ENCODE measurements around the gene PLEKHA1.

The PLEKHA1 gene

GRCh38 chr10:122354383-122354782, 20.1 kb upstream of the PLEKHA1 start:
- Histone ChIP-seq H3K4me1 (no peaks in the 10 kb centered on the region), H3K27me3 (no peaks in the 10 kb centered on the region), H3K36me3 (no peaks in the 10 kb centered on the region), H3K27ac (no peak overlapping the region), H3K9me3 (peaks cover 0 to 8% (median 4%) of the 10 kb centered on the region in 3 donors), H3K4me3 (no peak overlapping the region)
- intact Hi-C loops (cut with DNase I; ENCODE audit: low total_unique reads), result loop anchor here (5.0 kb wide), 1 partner anchor 198 kb away; no protein-coding TSS in a partner anchor
- DNase-seq, result no peak
- no peak for TF ChIP-seq CTCF (IDR thresholded peaks at IDR 0.05)

- no peak overlapping the region for H3K27ac ChIP-seq
- no peak for DNase-seq
- H3K9me3 ChIP-seq, result peaks cover 0 to 8% (median 4%) of the 10 kb centered on the region in 3 donors
- no peak overlapping the region for H3K4me3 ChIP-seq
- H3K4me1 ChIP-seq, result no peaks in the 10 kb centered on the region
- intact Hi-C loops (cut with DNase I; ENCODE audit: low total_unique reads), result no loop called here
- H3K36me3 ChIP-seq, result no peaks in the 10 kb centered on the region
- no peaks in the 10 kb centered on the region for H3K27me3 ChIP-seq
- no peak for TF ChIP-seq CTCF (IDR thresholded peaks at IDR 0.05)
These were observed 16.8 kb upstream of the PLEKHA1 start for GRCh38 chr10:122357685-122358084.

GRCh38 chr10:122359621-122360020, 14.9 kb upstream of the PLEKHA1 start:
- intact Hi-C loops (cut with DNase I; ENCODE audit: low total_unique reads), result no loop called here
- H3K4me3 ChIP-seq, result no peak overlapping the region
- TF ChIP-seq CTCF (IDR thresholded peaks at IDR 0.05), result no peak

GRCh38 chr10:122361046-122361445, 13.5 kb upstream of the PLEKHA1 start:
- no peak for TF ChIP-seq CTCF (IDR thresholded peaks at IDR 0.05)
- intact Hi-C loops (cut with DNase I; ENCODE audit: low total_unique reads), result no loop called here

More at GRCh38 chr10:122359621-122360020, 14.9 kb upstream of the PLEKHA1 start:
- H3K27ac ChIP-seq, result no peak overlapping the region
- no peak for DNase-seq
- H3K4me1 ChIP-seq, result peaks cover 0 to 14% (median 9%) of the 10 kb centered on the region in 4 donors
- no peaks in the 10 kb centered on the region for H3K27me3 ChIP-seq
- peaks cover 0 to 8% (median 4%) of the 10 kb centered on the region in 3 donors for H3K9me3 ChIP-seq
- H3K36me3 ChIP-seq, result no peaks in the 10 kb centered on the region

GRCh38 chr10:122362031-122362592, 12.4 kb upstream of the PLEKHA1 start:
- TF ChIP-seq CTCF (IDR thresholded peaks at IDR 0.05), result no peak
- Histone ChIP-seq H3K36me3 (no peaks in the 10 kb centered on the region), H3K9me3 (peaks cover 0 to 8% (median 4%) of the 10 kb centered on the region in 3 donors), H3K4me1 (peaks cover 0 to 14% (median 9%) of the 10 kb centered on the region in 4 donors), H3K27me3 (no peaks in the 10 kb centered on the region), H3K27ac (no peak overlapping the region), H3K4me3 (no peak overlapping the region)
- DNase-seq, result no peak
- intact Hi-C loops (cut with DNase I; ENCODE audit: low total_unique reads), result no loop called here

More at GRCh38 chr10:122361046-122361445, 13.5 kb upstream of the PLEKHA1 start:
- H3K27me3 ChIP-seq, result no peaks in the 10 kb centered on the region
- peaks cover 0 to 14% (median 9%) of the 10 kb centered on the region in 4 donors for H3K4me1 ChIP-seq
- no peaks in the 10 kb centered on the region for H3K36me3 ChIP-seq
- no peak overlapping the region for H3K4me3 ChIP-seq
- H3K27ac ChIP-seq, result no peak overlapping the region
- DNase-seq, result no peak
- peaks cover 0 to 8% (median 4%) of the 10 kb centered on the region in 3 donors for H3K9me3 ChIP-seq
